Lung (tissue), 12 donors: ENCODE results near the gene FAM13C. TPM values are rescaled to one million over a fixed set of nuclear protein-coding genes. Genes with fewer than 3 reads are reported as not detected.

Experiments used
- ATAC-seq: fragments of 200-7000 bp; cut with Tn5 transposase; one replicate; pipeline ENCODE4 v1.9.1; 2020; ENCODE audit warnings: moderate number of reproducible peaks; ENCODE audit not compliant: insufficient read depth, low FRiP score
- DNase-seq, 3 donors: peaks; one replicate each; pipeline ENCODE4 v3.0.0-alpha.2; 2013 to 2017
- H3K27ac ChIP-seq, 2 donors: one replicate each; pipeline ENCODE4 v1.5.1; 2013; ENCODE audit warnings: mild to moderate bottlenecking in 2 of 2, moderate library complexity in 2 of 2, control low read depth in 1 of 2, inconsistent platforms in 1 of 2, low read depth in 1 of 2, low read length in 1 of 2
- H3K27me3 ChIP-seq, 3 donors: one replicate each; pipeline ENCODE4 v1.5.1; 2013; ENCODE audit warnings: low read length in 2 of 3; ENCODE audit not compliant: control insufficient read depth in 3 of 3, insufficient read depth in 3 of 3
- H3K36me3 ChIP-seq, 4 donors: one replicate each; pipeline ENCODE4 v1.5.1; 2013; ENCODE audit warnings: low read length in 4 of 4, mild to moderate bottlenecking in 1 of 4, moderate library complexity in 1 of 4; ENCODE audit not compliant: control insufficient read depth in 4 of 4, insufficient read depth in 4 of 4
- H3K4me1 ChIP-seq, 5 donors: one replicate each; pipeline ENCODE4 v1.5.1; 2013; ENCODE audit warnings: low read length in 5 of 5, mild to moderate bottlenecking in 2 of 5, moderate library complexity in 1 of 5; ENCODE audit not compliant: control insufficient read depth in 5 of 5, insufficient read depth in 5 of 5
- H3K4me3 ChIP-seq: one replicate; pipeline ENCODE4 v1.5.1; 2013; ENCODE audit warnings: mild to moderate bottlenecking, control low read depth, moderate library complexity
- H3K9ac ChIP-seq, 2 donors: one replicate each; pipeline ENCODE4 v1.5.1; 2013; ENCODE audit warnings: low read length in 2 of 2, control low read depth in 1 of 2; ENCODE audit not compliant: insufficient read depth in 1 of 2
- H3K9me3 ChIP-seq, 4 donors: one replicate each; pipeline ENCODE4 v1.5.1; 2013; ENCODE audit warnings: low read length in 3 of 4, mild to moderate bottlenecking in 1 of 4, moderate library complexity in 1 of 4; ENCODE audit not compliant: control insufficient read depth in 4 of 4, insufficient read depth in 3 of 4
- WGBS, 2 donors: extraction: QIAGEN DNeasy Blood & Tissue Kit; methylation state at CpG; one replicate each; pipeline ENCODE4 v1.1.7; 2013; 5-methylcytosine and 5-hydroxymethylcytosine counted together
- polyA plus RNA-seq, 2 donors: library from polyadenylated mRNA; stranded (reverse); fragments of 200-250 nt; gene quantifications; one replicate each; pipeline ENCODE4 v1.2.1, GENCODE V29; 2013
- total RNA-seq, 2 donors: library from RNA; depleted of rRNA in 1 of 2; stranded (reverse); fragments of >200 nt in 1 of 2; gene quantifications; one replicate each; pipeline ENCODE4 v1.2.1, GENCODE V29; 2014 to 2021
- TF ChIP-seq, protein P1 (sequence below): IDR thresholded peaks from 2 replicates; pipeline ENCODE4 v1.5.1; 2012; ENCODE audit warnings: mild to moderate bottlenecking; ENCODE audit errors: control extremely low read depth, extremely low read depth
- donor health status: control.
- donor health status: control.
- donor health status: Bipolar disorder and iron deficiency.
- donor health status: healthy.
- donor health status: DM: yes; HTN: yes; CAD: no.

The FAM13C gene
- total and polyA plus RNA-seq, 4 donors = 1.2 to 59.0 (median 6.2) TPM

DNA sequence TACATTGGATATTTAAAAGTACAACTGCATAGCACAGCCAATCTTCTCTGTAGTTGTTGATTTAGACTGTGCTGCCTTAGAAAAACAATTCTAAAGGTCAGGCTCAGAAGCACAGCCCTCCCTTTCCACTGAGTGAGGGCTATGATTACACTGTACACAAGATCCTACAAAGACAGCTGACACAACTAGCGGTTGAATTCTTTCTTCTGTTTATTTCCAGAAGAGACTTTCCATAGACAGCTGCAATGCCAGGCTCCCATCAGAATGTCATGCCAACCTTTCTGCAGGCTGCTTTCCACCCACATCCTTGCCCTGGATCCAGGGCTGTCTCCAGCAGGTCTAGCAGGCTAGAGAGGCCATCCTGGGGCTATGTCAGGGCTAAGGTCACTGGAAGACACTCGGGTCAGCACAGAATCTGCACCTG is 39.3 kb downstream of the FAM13C start:
- Histone ChIP-seq H3K4me3 (no peak overlapping the region), H3K36me3 (peaks cover 0 to 5% (median 0%) of the 10 kb centered on the region in 4 donors), H3K27ac (no peak overlapping the region), H3K9ac (no peak overlapping the region), H3K4me1 (peaks cover 2 to 8% (median 7%) of the 10 kb centered on the region in 5 donors), H3K9me3 (peaks cover 0 to 3% (median 0%) of the 10 kb centered on the region in 4 donors), H3K27me3 (no peaks in the 10 kb centered on the region)
- TF ChIP-seq, protein P1, sequence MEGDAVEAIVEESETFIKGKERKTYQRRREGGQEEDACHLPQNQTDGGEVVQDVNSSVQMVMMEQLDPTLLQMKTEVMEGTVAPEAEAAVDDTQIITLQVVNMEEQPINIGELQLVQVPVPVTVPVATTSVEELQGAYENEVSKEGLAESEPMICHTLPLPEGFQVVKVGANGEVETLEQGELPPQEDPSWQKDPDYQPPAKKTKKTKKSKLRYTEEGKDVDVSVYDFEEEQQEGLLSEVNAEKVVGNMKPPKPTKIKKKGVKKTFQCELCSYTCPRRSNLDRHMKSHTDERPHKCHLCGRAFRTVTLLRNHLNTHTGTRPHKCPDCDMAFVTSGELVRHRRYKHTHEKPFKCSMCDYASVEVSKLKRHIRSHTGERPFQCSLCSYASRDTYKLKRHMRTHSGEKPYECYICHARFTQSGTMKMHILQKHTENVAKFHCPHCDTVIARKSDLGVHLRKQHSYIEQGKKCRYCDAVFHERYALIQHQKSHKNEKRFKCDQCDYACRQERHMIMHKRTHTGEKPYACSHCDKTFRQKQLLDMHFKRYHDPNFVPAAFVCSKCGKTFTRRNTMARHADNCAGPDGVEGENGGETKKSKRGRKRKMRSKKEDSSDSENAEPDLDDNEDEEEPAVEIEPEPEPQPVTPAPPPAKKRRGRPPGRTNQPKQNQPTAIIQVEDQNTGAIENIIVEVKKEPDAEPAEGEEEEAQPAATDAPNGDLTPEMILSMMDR = no peak
- ATAC-seq = no peak
- WGBS, 2 donors = 63 to 74% methylated on average over 2 of the region's 2 CpGs
- DNase-seq = peak in 1 of 3 donors; percentile 32

DNA sequence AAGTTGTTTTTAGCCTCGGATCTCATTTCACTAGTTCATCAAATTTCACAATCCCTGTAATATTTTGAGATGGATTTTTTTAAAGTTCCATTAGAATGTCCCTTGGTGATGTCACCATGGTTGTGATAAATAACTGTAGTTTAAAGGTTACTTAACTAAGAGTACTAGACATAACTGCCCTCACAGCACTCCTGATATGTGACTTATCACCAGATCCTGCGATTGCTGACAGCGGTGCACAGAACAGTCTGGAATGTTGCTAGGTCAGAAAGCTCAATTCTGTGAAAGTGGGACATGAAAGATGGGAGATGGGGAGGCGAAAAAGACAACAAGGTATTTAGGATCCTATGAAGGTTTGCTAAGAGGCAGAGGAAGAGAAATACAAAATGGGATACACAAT is 40.2 kb downstream of the FAM13C start:
- Histone ChIP-seq H3K9ac (no peak overlapping the region), H3K36me3 (peaks cover 0 to 5% (median 0%) of the 10 kb centered on the region in 4 donors), H3K9me3 (peaks cover 0 to 3% (median 0%) of the 10 kb centered on the region in 4 donors), H3K4me3 (no peak overlapping the region), H3K27ac (no peak overlapping the region), H3K27me3 (no peaks in the 10 kb centered on the region), H3K4me1 (peaks cover 2 to 9% (median 7%) of the 10 kb centered on the region in 5 donors)
- WGBS, 2 donors = 76 to 87% methylated on average over 4 of the region's 4 CpGs
- ATAC-seq (no peak), DNase-seq (no peak)
- TF ChIP-seq, protein P1 = no peak

DNA sequence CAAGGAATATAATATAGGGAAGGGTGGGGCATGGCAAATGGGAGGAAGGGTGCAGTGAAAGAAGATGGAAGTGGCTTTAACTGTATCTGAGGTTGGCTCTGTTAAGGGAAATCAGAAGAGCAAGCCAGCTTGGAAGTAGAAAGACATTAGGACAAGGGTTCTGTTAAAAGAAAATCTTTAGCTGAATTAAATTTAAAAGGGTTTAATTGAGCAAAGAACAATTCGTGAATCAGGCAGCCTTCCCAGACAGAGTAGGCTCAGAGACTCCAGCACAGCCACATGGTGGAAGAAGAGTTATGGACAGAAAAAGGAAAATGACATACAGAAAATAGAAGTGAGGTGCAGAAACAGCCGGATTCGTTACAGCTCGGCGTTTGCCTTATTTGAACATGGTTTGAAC is 42.0 kb downstream of the FAM13C start:
- no peak for ATAC-seq
- Histone ChIP-seq H3K36me3 (peaks cover 0 to 5% (median 0%) of the 10 kb centered on the region in 4 donors), H3K9ac (no peak overlapping the region), H3K9me3 (peaks cover 0 to 3% (median 0%) of the 10 kb centered on the region in 4 donors), H3K4me3 (no peak overlapping the region), H3K27ac (no peak overlapping the region), H3K4me1 (peaks cover 2 to 10% (median 8%) of the 10 kb centered on the region in 5 donors), H3K27me3 (no peaks in the 10 kb centered on the region)
- DNase-seq = no peak
- TF ChIP-seq, protein P1 = no peak
- WGBS, 2 donors = 90 to 93% methylated on average over 5 of the region's 5 CpGs

DNA sequence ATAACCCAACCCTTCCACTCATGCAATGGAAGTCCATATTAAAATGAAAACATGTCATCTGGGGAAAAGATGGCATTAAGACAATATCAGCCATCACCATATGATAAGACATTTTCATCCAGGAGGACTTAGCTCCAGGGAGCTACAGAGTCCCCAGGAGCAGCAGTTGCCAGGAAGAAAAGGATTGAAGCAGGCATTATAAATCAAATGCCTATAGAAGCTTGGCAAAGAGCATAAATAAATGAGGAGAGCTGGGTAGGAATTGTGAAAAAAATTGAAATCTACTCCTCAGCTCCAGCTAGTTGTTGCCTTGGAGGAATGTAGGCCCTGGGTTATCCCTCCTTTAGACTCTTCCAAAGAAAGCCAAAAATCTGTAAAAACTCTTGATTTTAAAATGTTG is 42.5 kb downstream of the FAM13C start:
- peaks cover 0 to 5% (median 0%) of the 10 kb centered on the region in 4 donors for H3K36me3 ChIP-seq
- H3K27ac ChIP-seq = no peak overlapping the region
- DNase-seq = peak in 1 of 3 donors; percentile 24
- no peak overlapping the region for H3K4me3 ChIP-seq
- no peak overlapping the region for H3K9ac ChIP-seq
- TF ChIP-seq, protein P1 = no peak
- peaks cover 0 to 3% (median 0%) of the 10 kb centered on the region in 4 donors for H3K9me3 ChIP-seq
- H3K27me3 ChIP-seq = no peaks in the 10 kb centered on the region
- ATAC-seq = no peak
- peaks cover 2 to 14% (median 8%) of the 10 kb centered on the region in 5 donors for H3K4me1 ChIP-seq
